NT2/D1 (cell line): ENCODE data around the gene DECR2.

ENCODE experiments used
- SUZ12 ChIP-seq: IDR thresholded peaks from 2 replicates; pipeline ENCODE4 v1.6.1; 2011; ENCODE audit not compliant: insufficient read length, insufficient read depth; ENCODE audit errors: extremely low read depth
- ZNF274 ChIP-seq: IDR thresholded peaks from 2 replicates; pipeline ENCODE4 v1.6.1; 2011; ENCODE audit warnings: mild to moderate bottlenecking, low read depth, low read length

DNA sequence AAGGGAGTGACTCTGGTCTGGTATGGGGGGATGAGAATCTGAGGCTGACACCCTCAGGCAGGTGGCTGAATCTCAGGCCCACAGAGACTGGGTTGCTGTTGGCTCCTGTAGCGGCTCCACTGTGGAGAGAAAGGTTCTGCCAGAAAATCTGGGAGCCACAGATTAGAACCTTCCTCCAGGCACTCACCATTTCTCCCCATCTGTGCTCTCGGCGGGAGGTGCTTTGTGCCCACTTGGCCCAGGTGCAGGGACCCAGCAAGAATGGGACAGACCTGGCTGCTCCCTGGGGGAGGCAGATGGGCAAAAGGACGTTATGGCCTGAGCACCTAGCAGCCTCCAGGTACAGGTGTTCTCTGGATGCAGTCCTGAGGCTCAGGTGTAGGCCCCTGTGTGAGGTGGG lies 43.9 kb downstream of the DECR2 start:
- no peak for TF ChIP-seq SUZ12
- no peak for TF ChIP-seq ZNF274
